K562 (cell line): ENCODE measurements around the gene OPTN. TPM values are rescaled to one million over a fixed set of nuclear protein-coding genes. Genes with fewer than 3 reads are reported as not detected.

Experiments used
- ATAC-seq: fragments of 200-7000 bp; cut with Tn5 transposase; 3 replicates; pipeline ENCODE4 v1.9.1; 2020; ENCODE audit warnings: moderate library complexity
- BruUV-seq: library from RNA; stranded (reverse); fragments of 400-500 nt; replicated peaks from 2 replicates; lab custom pipeline; 2021; lab: Mats Ljungman, UMichigan
- CTCF ChIA-PET: fragments of 300-600 bp; formaldehyde crosslinking; extraction: SDS; loops from one replicate; lab custom pipeline; 2021; ENCODE audit warnings: low intra/inter-chr PET ratio; lab: Yijun Ruan, JAX
- POLR2A ChIA-PET: fragments of 300-600, 350-650 bp; sonication (Branson Sonifier 250); formaldehyde crosslinking; extraction: SDS; loops from one replicate; lab custom pipeline; 2021; ENCODE audit warnings: antibody characterized with exemption, inconsistent platforms; lab: Yijun Ruan, JAX
- DNase-seq, 4 experiments: peaks; one replicate each; pipeline versions ENCODE4 v3.0.0 to v3.0.0-alpha.2; 2011 to 2018; ENCODE audit warnings: low spot score in 3 of 4, mixed read lengths in 3 of 4; ENCODE audit errors: extremely low read depth in 1 of 4
- FAIRE-seq: peaks from 2 replicates; lab custom pipeline; 2011; peaks lifted over from hg19 to GRCh38; lab: Jason Lieb, UNC
- H2AFZ ChIP-seq: 2 replicates; pipeline ENCODE4 v1.6.0; 2011; ENCODE audit warnings: low read depth, low read length, control low read depth, inconsistent platforms
- H3K27ac ChIP-seq: fragments of 200-600 bp; 3 replicates; pipeline ENCODE4 v1.8.0; 2011; ENCODE audit warnings: low read depth, mild to moderate bottlenecking, control low read depth, inconsistent platforms, low read length, moderate library complexity, mixed read lengths; ENCODE audit errors: extremely low read depth
- H3K27me3 ChIP-seq, 2 experiments: fragments of 300-600 bp in 1 of 2; 2 replicates in 1 of 2; 3 replicates in 1 of 2; pipeline versions ENCODE4 v1.6.0 to v1.8.0; 2011; ENCODE audit warnings: inconsistent platforms in 2 of 2, low read length in 2 of 2, mild to moderate bottlenecking in 1 of 2, mixed read lengths in 1 of 2, moderate library complexity in 1 of 2; ENCODE audit not compliant: control insufficient read depth in 2 of 2, insufficient read depth in 2 of 2
- H3K36me3 ChIP-seq: fragments of 300-600 bp; 3 replicates; pipeline ENCODE4 v1.8.0; 2011; ENCODE audit warnings: mild to moderate bottlenecking, low read length, inconsistent platforms; ENCODE audit not compliant: control insufficient read depth, insufficient read depth
- H3K4me1 ChIP-seq, 2 experiments: fragments of 200-600 bp in 1 of 2; replicated peaks in 1 of 2; 2 replicates in 1 of 2; 3 replicates in 1 of 2; pipeline versions ENCODE4 v1.5.1 to v1.8.0; 2011; ENCODE audit warnings: inconsistent platforms in 2 of 2, low read length in 2 of 2, mild to moderate bottlenecking in 1 of 2, mixed read lengths in 1 of 2, moderate library complexity in 1 of 2; ENCODE audit not compliant: control insufficient read depth in 2 of 2, insufficient read depth in 2 of 2
- H3K4me2 ChIP-seq: 2 replicates; pipeline ENCODE4 v1.6.1; 2011; ENCODE audit warnings: low read length, control low read depth, inconsistent platforms, mixed read lengths; ENCODE audit not compliant: insufficient read depth
- H3K4me3 ChIP-seq: fragments of 200-600 bp; sonication (generic), shearing (Covaris generic); 2 replicates; pipeline ENCODE4 v1.5.1; 2016; ENCODE audit warnings: control low read depth, inconsistent platforms
- H3K79me2 ChIP-seq: fragments of 200-600 bp; 3 replicates; pipeline ENCODE4 v1.8.0; 2011; ENCODE audit warnings: low read length, inconsistent platforms; ENCODE audit not compliant: control insufficient read depth, insufficient read depth
- H3K9ac ChIP-seq, 2 experiments: 2 replicates each; pipeline versions ENCODE4 v1.6.0 to v1.6.1; 2011; ENCODE audit warnings: low read depth in 2 of 2, low read length in 2 of 2, control low read depth in 1 of 2, inconsistent platforms in 1 of 2, mild to moderate bottlenecking in 1 of 2, mixed read lengths in 1 of 2; ENCODE audit not compliant: insufficient read depth in 1 of 2
- H3K9me1 ChIP-seq: one replicate; pipeline ENCODE4 v1.6.0; 2011; ENCODE audit warnings: inconsistent platforms, mild to moderate bottlenecking, low read length, moderate library complexity; ENCODE audit not compliant: control insufficient read depth, insufficient read depth
- H3K9me3 ChIP-seq: replicated peaks from 2 replicates; pipeline ENCODE4 v1.5.1; 2011; ENCODE audit warnings: low read depth, low read length, inconsistent platforms; ENCODE audit not compliant: control insufficient read depth, insufficient read depth
- H4K20me1 ChIP-seq: replicated peaks from 2 replicates; pipeline ENCODE4 v1.6.1; 2011; ENCODE audit warnings: low read length, inconsistent platforms, mixed read lengths; ENCODE audit not compliant: control insufficient read depth, insufficient read depth
- ATF3 ChIP-seq, 2 experiments: fragments of 450-650 bp in 1 of 2; sonication (generic) in 1 of 2; formaldehyde crosslinking in 1 of 2; IDR thresholded peaks in 1 of 2; conservative IDR thresholded peaks in 1 of 2; 2 replicates each; pipeline versions ENCODE4 v1.6.1 to v1.8.1; 2016 to 2023; ENCODE audit warnings: mild to moderate bottlenecking in 2 of 2, moderate library complexity in 2 of 2, inconsistent platforms in 1 of 2, missing genetic modification reagents in 1 of 2
- CC2D1A ChIP-seq: fragments of 450-650 bp; IDR thresholded peaks from 2 replicates; pipeline ENCODE4 v1.6.1; 2017; ENCODE audit warnings: mild to moderate bottlenecking
- MLX ChIP-seq, 2 experiments: fragments of 450-650 bp in 1 of 2; sonication (generic) in 1 of 2; formaldehyde crosslinking; conservative IDR thresholded peaks; 2 replicates each; pipeline versions ENCODE4 v1.4.0 to v1.8.1; 2020 to 2022; ENCODE audit warnings: mild to moderate bottlenecking in 1 of 2, missing genetic modification reagents in 1 of 2
- NBN ChIP-seq: fragments of 450-650 bp; IDR thresholded peaks from 2 replicates; pipeline ENCODE4 v1.6.1; 2016; ENCODE audit warnings: low read depth, mild to moderate bottlenecking
- NFE2 ChIP-seq: IDR thresholded peaks from 2 replicates; pipeline ENCODE4 v1.6.1; 2014; ENCODE audit warnings: antibody characterized with exemption, low read depth
- PKNOX1 ChIP-seq: fragments of 450-650 bp; IDR thresholded peaks from 2 replicates; pipeline ENCODE4 v1.6.1; 2016
- PRDM10 ChIP-seq: fragments of 450-650 bp; IDR thresholded peaks from 2 replicates; pipeline ENCODE4 v1.6.1; 2018; ENCODE audit not compliant: partially characterized antibody
- TFAP4 ChIP-seq: sonication (generic); formaldehyde crosslinking; IDR thresholded peaks from 2 replicates; pipeline ENCODE4 v1.8.0; 2022; ENCODE audit warnings: missing genetic modification reagents, mild to moderate bottlenecking, moderate library complexity, borderline replicate concordance
- ZBTB5 ChIP-seq: fragments of 450-650 bp; IDR thresholded peaks from 2 replicates; pipeline ENCODE4 v1.6.1; 2017; ENCODE audit warnings: antibody characterized with exemption
- ZC3H11A ChIP-seq: IDR thresholded peaks from 2 replicates; pipeline ENCODE4 v1.6.1; 2012; ENCODE audit warnings: low read depth, low read length, improper control_type of control experiment
- WGBS: fragments of 100-300 bp; shearing (Covaris generic); methylation state at CpG from one replicate; pipeline ENCODE4 v1.1.6; 2016; ENCODE audit warnings: low coverage, mixed read lengths; ENCODE audit not compliant: insufficient coverage; ENCODE audit errors: missing lambda C conversion rate; 5-methylcytosine and 5-hydroxymethylcytosine counted together
- in situ Hi-C: fragments of 300-500 bp; cut with MboI; formaldehyde crosslinking; loops from 4 replicates; pipeline ENCODE4 v1.15.0; 2018; ENCODE audit warnings: inconsistent platforms, mixed read lengths
- intact Hi-C: fragments of 100-400 bp; cut with micrococcal nuclease; formaldehyde crosslinking; loops from 2 replicates; pipeline ENCODE4 v1.14.2; 2022
- polyA plus RNA-seq, 8 experiments: library from polyadenylated mRNA; depleted of rRNA in 4 of 8; stranded (reverse) in 5 of 8; unstranded in 3 of 8; fragments of >200 nt; fragmentation: Nextera tagmentation in 2 of 8; fragmentation: Illumina TruSeq in 1 of 8; extraction: Ambion mirVana in 2 of 8; extraction: Trizol in 1 of 8; gene quantifications; 2 replicates each; pipeline versions ENCODE4 v1.2.1 to v1.2.3, GENCODE V29; 2011 to 2014; ENCODE audit warnings: inconsistent platforms in 1 of 8, missing spikeins in 1 of 8
- total RNA-seq, 7 experiments: library from RNA; depleted of rRNA in 6 of 7; stranded (reverse); fragments of >200 nt in 6 of 7; fragmentation: Illumina TruSeq in 2 of 7; extraction: Trizol in 2 of 7; gene quantifications; 2 replicates each; pipeline versions ENCODE4 v1.2.1 to v1.2.3, GENCODE V29; 2011 to 2021; ENCODE audit warnings: low replicate concordance in 1 of 7

The OPTN gene
- total and polyA plus RNA-seq, 9 of the 15 experiments (the other 6 are each of a cell fraction or from before 2014, with no cell fraction given): 2.2 to 6.8 (median 5.0) TPM

GRCh38 chr10:13062803-13063202 is 37.2 kb upstream of the OPTN start:
- POLR2A ChIA-PET: no interaction called here
- in situ Hi-C loops: no loop called here
- CTCF ChIA-PET: no interaction called here
- 0% methylated on average over 5 of the region's 5 CpGs for WGBS
- no peak overlapping the region for H2AFZ ChIP-seq
- ATAC-seq (peak; percentile 87), DNase-seq (peak; percentile 37 to 57 (median 42)), FAIRE-seq (no peak)
- no peak overlapping the region for H3K4me3 ChIP-seq
- no peaks in the 10 kb centered on the region for H3K4me1 ChIP-seq
- H3K4me2 ChIP-seq: peak overlapping the region; percentile 45; the same call in 1 of the 2 replicates
- no peak overlapping the region for H3K9ac ChIP-seq
- H3K9me3 ChIP-seq: no peaks in the 10 kb centered on the region
- peaks cover 9 to 11% of the 10 kb centered on the region in 2 experiments; a peak in 3 of 5 replicates for H3K27me3 ChIP-seq
- no TSS peak for BruUV-seq
- no peaks in the 10 kb centered on the region for H3K36me3 ChIP-seq
- no peaks in the 10 kb centered on the region for H3K79me2 ChIP-seq
- intact Hi-C loops: no loop called here
- no peaks in the 10 kb centered on the region for H3K9me1 ChIP-seq
- no peaks in the 10 kb centered on the region for H4K20me1 ChIP-seq
- H3K27ac ChIP-seq: no peak overlapping the region
- TF ChIP-seq CC2D1A: peak; percentile 64; the same call in 1 of the 2 replicates
- TF ChIP-seq ZC3H11A: no peak
- no peak for TF ChIP-seq NBN
- peak; percentile 29; the same call in 1 of the 2 replicates for TF ChIP-seq TFAP4 (CRISPR knock-in tag)
- TF ChIP-seq ZBTB5: peak; percentile 83
- peak; percentile 33; the same call in 1 of the 2 replicates for TF ChIP-seq ATF3 (IDR thresholded peaks at IDR 0.05)
- no peak for TF ChIP-seq ATF3 (CRISPR knock-in tag; conservative IDR thresholded peaks at IDR 0.05)
- peak; percentile 78 for TF ChIP-seq PRDM10
- TF ChIP-seq NFE2: peak; percentile 43; the same call in 1 of the 2 replicates
- no peak for TF ChIP-seq MLX (CRISPR knock-in tag; conservative IDR thresholded peaks at IDR 0.05)
- peak; percentile 22; the same call in 1 of the 2 replicates for TF ChIP-seq PKNOX1
